PC-9 (cell line): ENCODE data around the gene DNAH7.

Experiments
- CTCF ChIP-seq: fragments of 200-600 bp; sonication (generic); conservative IDR thresholded peaks from 2 replicates; pipeline ENCODE4 v1.6.1; 2017; ENCODE audit warnings: mixed run types, antibody characterized with exemption, mild to moderate bottlenecking, moderate library complexity
- EZH2 ChIP-seq: fragments of 200-600 bp; sonication (generic); IDR thresholded peaks from 2 replicates; pipeline ENCODE4 v1.8.0; 2017; ENCODE audit warnings: antibody characterized with exemption, low read depth

DNA sequence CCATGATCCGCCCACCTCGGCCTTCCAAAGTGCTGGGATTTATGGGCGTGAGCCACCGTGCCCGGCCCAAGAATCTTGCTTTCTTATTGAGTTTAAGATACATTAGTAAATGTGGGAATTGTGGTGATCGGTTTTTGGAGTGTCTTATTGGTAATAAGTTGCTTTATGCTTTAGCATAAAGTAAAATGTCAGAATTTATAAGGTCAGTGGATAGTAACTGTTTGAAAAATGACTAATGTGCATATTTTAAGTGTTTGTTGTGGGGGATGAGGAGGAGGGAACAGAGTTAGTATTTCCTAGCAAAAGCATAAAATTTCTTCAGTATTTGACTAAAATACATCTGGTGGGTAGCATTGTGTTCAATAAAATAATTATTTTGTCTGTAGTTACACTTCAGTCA is 334.2 kb downstream of the DNAH7 start:
- TF ChIP-seq CTCF (no peak), EZH2 (no peak)
